Activated CD4-positive, alpha-beta T cell treated with anti-CD3 and anti-CD28 coated beads for 1 hour (primary cell): Measurements from ENCODE around the gene CCDC54.

Source experiments
- DNase-seq: peaks from one replicate; pipeline ENCODE4 v3.0.0-alpha.2; 2020

CCDC54 gene

GRCh38 chr3:107395066-107395465 lies 17.8 kb downstream of the CCDC54 start:
- DNase-seq = no peak

- no peak for DNase-seq
These were observed 24.1 kb downstream of the CCDC54 start for GRCh38 chr3:107401301-107401700.

GRCh38 chr3:107402214-107402613 lies 25.0 kb downstream of the CCDC54 start:
- DNase-seq = no peak

DNA sequence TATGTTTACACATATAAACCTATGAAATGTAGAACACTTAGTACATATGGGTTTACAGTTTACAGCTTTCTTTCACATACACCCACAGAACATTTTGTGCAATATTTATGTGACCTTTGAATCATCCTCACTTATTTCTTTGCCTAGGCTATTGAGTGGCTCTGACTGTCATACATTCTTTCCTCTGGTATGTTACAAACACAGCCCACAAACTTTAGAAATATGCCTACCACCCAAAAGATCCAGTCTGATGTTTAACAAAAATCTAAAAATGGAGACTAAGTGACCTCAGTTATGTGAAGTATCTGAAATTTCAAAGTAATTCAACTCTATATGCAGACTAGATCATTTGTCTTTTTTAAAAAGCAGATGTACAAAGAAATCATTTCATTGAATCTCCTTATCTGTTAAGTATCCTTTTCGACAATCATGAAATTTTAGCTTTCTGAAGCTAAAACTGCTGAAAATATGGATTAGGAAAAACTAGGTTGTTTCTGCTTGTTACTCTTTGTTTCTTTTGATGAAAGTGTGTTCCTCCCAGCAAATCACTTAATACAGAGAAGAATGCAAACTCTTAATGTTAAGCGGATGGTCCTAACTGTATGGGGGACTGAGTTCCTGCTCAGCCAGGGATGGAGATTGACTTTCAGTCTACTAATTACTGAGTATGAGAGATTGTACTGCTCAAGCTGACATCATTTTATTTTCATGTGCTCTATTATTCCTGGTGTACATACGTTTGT lies 27.7 kb downstream of the CCDC54 start:
- DNase-seq = no peak

DNA sequence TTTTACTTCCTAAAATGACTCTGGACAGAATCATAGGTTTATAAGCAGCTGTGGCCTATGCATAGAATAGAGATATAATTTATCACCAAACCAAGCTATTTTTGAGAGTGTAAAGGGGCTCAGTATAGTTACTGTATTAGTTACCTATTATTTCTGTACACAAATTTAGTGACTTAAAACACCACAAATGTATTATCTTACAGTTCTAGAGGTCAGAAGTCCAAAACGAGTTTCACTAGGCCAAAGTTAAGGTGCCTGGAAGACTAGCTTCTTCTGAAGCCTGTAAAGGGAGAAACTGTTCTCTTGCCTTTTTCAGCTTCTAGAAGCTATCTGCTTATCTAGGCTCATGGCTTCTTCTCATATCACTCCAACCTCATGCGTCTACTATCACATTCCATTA lies 30.1 kb downstream of the CCDC54 start:
- no peak for DNase-seq

DNA sequence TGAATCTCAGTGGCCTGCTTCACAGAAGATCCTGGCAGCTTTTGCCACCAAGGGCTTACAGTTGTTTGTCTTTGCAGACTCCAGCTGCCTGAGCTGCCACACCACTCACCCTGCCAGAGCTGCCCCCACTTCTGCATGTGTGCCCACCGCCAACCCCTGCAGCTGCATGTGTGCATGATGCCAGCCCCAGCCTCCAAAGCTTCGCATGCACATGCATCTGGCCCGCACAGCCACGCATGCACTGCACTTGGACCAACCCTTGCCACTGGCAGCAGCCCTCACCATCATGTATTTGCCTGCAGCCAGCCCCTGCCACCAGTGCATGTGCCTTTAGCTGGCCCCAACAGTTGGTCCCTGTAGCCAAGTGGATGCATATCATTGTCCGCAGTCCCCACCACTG lies 31.3 kb downstream of the CCDC54 start:
- no peak for DNase-seq

DNA sequence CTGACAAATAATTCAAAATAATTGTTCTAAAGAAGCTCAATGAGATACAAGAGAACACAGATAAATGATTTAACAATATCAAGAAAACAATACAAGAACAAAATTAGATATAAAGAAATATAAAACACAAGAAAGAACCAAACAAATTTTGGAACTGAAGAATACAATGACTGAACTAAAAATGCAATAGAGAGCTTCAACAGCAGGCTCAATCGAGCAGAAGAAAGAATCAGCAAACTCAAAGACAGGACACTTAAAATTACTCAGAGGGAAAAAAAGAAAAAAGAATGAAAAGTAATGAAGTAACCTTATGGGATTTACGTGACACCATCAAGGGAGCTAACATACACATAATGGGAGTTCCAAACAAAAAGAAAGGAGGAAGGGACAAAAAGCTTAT lies 32.1 kb downstream of the CCDC54 start:
- no peak for DNase-seq

GRCh38 chr3:107410606-107411005 lies 33.4 kb downstream of the CCDC54 start:
- no peak for DNase-seq

DNA sequence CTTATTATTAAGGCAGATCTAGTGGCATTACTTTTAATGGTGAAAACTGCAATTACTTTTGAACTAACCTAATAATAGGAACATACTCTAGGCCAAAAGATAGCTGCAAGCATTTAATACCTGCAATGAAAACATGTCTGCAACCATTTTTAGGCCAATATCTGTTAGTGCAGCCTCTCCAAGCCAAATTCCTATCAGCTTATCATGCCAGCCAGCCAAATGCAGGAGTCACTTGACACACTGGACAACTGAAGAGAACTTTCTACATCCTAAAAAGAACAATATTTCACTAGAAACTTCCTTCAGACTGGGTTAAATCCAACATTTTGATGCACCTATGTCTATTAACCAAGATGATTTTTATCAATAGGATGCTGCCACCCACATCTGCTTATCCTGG lies 33.8 kb downstream of the CCDC54 start:
- DNase-seq = no peak

- DNase-seq = no peak
These were observed 34.5 kb downstream of the CCDC54 start for GRCh38 chr3:107411779-107412178.

GRCh38 chr3:107412376-107412775 lies 35.1 kb downstream of the CCDC54 start:
- no peak for DNase-seq

GRCh38 chr3:107413264-107413663 lies 36.0 kb downstream of the CCDC54 start:
- DNase-seq = no peak

GRCh38 chr3:107414325-107414964 lies 37.2 kb downstream of the CCDC54 start:
- no peak for DNase-seq

DNA sequence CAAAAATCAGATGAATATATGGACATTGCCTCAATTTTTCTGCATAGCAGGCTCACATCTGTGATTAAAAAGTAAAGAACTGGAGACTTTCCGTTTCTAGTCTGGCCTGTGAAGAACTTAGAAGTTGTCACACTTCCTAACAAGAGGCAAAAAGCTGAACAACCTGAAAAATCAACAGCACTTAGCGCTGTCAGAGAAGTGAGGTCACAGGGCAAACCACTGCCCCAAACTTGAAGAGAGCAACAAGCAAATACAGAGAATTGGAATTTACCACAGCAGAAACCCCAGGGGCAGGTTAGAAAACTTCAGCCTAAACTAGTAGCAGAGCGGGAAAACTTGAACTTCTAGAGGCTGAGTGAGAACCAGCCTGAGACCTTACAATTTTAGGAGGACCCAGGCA lies 38.9 kb downstream of the CCDC54 start:
- no peak for DNase-seq

GRCh38 chr3:107416886-107417285 lies 39.6 kb downstream of the CCDC54 start:
- DNase-seq = no peak

- DNase-seq = no peak
These were observed 44.0 kb downstream of the CCDC54 start for GRCh38 chr3:107421170-107421792.

GRCh38 chr3:107421881-107422280 lies 44.6 kb downstream of the CCDC54 start:
- no peak for DNase-seq

GRCh38 chr3:107425033-107425432 lies 47.8 kb downstream of the CCDC54 start:
- DNase-seq = no peak

GRCh38 chr3:107426223-107426622 lies 49.0 kb downstream of the CCDC54 start:
- no peak for DNase-seq
